Caco-2 (cell line): Measurements from ENCODE around the gene USP6. TPM values are rescaled to one million over a fixed set of nuclear protein-coding genes. Genes with fewer than 3 reads are reported as not detected.

ENCODE experiments used
- BruUV-seq: library from RNA; stranded (reverse); fragments of 400-500 nt; replicated peaks from 2 replicates; lab custom pipeline; 2021; lab: Mats Ljungman, UMichigan
- CTCF ChIA-PET: fragments of 300-600 bp; sonication (Branson Sonifier 250); formaldehyde crosslinking; loops from one replicate; lab custom pipeline; 2022; ENCODE audit warnings: antibody characterized with exemption; lab: Charles Lee
- POLR2A ChIA-PET: fragments of 300-600 bp; sonication (Branson Sonifier 250); formaldehyde crosslinking; loops from one replicate; lab custom pipeline; 2022; ENCODE audit warnings: antibody characterized with exemption; lab: Charles Lee
- DNase-seq, 2 experiments: peaks; one replicate each; pipeline versions ENCODE4 v3.0.0 to v3.0.0-alpha.2; 2020 to 2022
- H3K27me3 ChIP-seq: replicated peaks from 2 replicates; pipeline ENCODE4 v1.6.0; 2011; ENCODE audit warnings: low read length; ENCODE audit not compliant: control insufficient read depth, insufficient read depth
- H3K36me3 ChIP-seq: 2 replicates; pipeline ENCODE4 v1.5.1; 2011; ENCODE audit warnings: low read length; ENCODE audit not compliant: control insufficient read depth, insufficient read depth
- H3K4me1 ChIP-seq: fragments of 250-450 bp; sonication (Bioruptor Pico); 2 replicates; pipeline ENCODE4 v1.5.1; 2020; ENCODE audit warnings: mild to moderate bottlenecking
- H3K4me3 ChIP-seq: 2 replicates; pipeline ENCODE4 v1.5.1; 2011; ENCODE audit warnings: low read depth, mild to moderate bottlenecking, control low read depth, low read length
- H3K9me3 ChIP-seq: fragments of 250-450 bp; sonication (Bioruptor Pico); 2 replicates; pipeline ENCODE4 v1.5.1; 2020; ENCODE audit warnings: mild to moderate bottlenecking, moderate library complexity
- H3K27ac Mint-ChIP-seq: one replicate; pipeline ENCODE4 v1.8.0; 2022; ENCODE audit warnings: mixed read lengths; ENCODE audit not compliant: unreplicated experiment
- H3K27me3 Mint-ChIP-seq: one replicate; pipeline ENCODE4 v1.8.0; 2022; ENCODE audit warnings: mixed read lengths; ENCODE audit not compliant: insufficient read depth, unreplicated experiment
- H3K36me3 Mint-ChIP-seq: one replicate; pipeline ENCODE4 v1.8.0; 2022; ENCODE audit warnings: mild to moderate bottlenecking, mixed read lengths; ENCODE audit not compliant: insufficient read depth, unreplicated experiment
- H3K4me1 Mint-ChIP-seq: one replicate; pipeline ENCODE4 v1.8.0; 2022; ENCODE audit warnings: low read depth, mixed read lengths; ENCODE audit not compliant: unreplicated experiment
- H3K4me3 Mint-ChIP-seq: one replicate; pipeline ENCODE4 v1.8.0; 2022; ENCODE audit warnings: mild to moderate bottlenecking, moderate library complexity, mixed read lengths; ENCODE audit not compliant: unreplicated experiment
- H3K9me3 Mint-ChIP-seq: one replicate; pipeline ENCODE4 v1.8.0; 2022; ENCODE audit warnings: mixed read lengths; ENCODE audit not compliant: unreplicated experiment
- intact Hi-C: fragments of 100-400 bp; cut with micrococcal nuclease; formaldehyde crosslinking; loops from one replicate; pipeline ENCODE4 v1.10.0; 2022; ENCODE audit not compliant: unreplicated experiment
- total RNA-seq: library from RNA; stranded (reverse); gene quantifications from 2 replicates; pipeline ENCODE4 v1.2.3, GENCODE V29; 2022
- TF ChIP-seq, protein P1 (sequence below), 2 experiments: fragments of 200-600 bp in 1 of 2; IDR thresholded peaks; 1 replicate in 1 of 2; 2 replicates in 1 of 2; pipeline versions ENCODE4 v1.5.1 to v1.8.0; 2011 to 2022; ENCODE audit warnings: antibody characterized with exemption in 1 of 2, control low read depth in 1 of 2, inconsistent platforms in 1 of 2, low read depth in 1 of 2, low read length in 1 of 2, mild to moderate bottlenecking in 1 of 2, moderate library complexity in 1 of 2; ENCODE audit not compliant: insufficient read depth in 1 of 2, severe bottlenecking in 1 of 2, unreplicated experiment in 1 of 2

USP6 gene
- total RNA-seq, 1 experiment from 2014 or later = 0.16 TPM

DNA sequence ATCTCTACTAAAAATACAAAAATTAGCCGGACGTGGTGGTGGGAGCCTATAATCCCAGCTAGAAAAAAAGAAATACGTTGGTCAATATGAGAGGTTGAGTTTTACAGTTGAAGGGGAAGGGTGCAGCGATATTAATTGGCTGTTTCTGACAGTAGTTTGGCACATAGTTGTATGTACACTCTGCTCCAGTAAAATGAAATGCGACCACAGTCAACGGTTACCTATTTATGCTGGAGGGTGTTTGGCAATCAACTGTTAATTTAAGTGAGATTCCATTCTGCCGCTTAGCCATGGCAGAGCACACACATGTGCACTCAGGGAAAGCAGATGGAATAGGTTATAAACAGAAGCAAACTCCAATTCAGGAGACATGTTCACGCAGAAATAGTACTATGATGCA lies 85.2 kb downstream of the USP6 start:
- no peak overlapping the region for H3K27ac Mint-ChIP-seq
- CTCF ChIA-PET = no interaction called here
- no peaks in the 10 kb centered on the region for H3K4me1 Mint-ChIP-seq
- no peaks in the 10 kb centered on the region for H3K27me3 Mint-ChIP-seq
- TF ChIP-seq, protein P1, sequence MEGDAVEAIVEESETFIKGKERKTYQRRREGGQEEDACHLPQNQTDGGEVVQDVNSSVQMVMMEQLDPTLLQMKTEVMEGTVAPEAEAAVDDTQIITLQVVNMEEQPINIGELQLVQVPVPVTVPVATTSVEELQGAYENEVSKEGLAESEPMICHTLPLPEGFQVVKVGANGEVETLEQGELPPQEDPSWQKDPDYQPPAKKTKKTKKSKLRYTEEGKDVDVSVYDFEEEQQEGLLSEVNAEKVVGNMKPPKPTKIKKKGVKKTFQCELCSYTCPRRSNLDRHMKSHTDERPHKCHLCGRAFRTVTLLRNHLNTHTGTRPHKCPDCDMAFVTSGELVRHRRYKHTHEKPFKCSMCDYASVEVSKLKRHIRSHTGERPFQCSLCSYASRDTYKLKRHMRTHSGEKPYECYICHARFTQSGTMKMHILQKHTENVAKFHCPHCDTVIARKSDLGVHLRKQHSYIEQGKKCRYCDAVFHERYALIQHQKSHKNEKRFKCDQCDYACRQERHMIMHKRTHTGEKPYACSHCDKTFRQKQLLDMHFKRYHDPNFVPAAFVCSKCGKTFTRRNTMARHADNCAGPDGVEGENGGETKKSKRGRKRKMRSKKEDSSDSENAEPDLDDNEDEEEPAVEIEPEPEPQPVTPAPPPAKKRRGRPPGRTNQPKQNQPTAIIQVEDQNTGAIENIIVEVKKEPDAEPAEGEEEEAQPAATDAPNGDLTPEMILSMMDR (IDR thresholded peaks at IDR 0.05; ENCODE audit: insufficient read depth in 1 of 2, low read depth in 1 of 2, low read length in 1 of 2, severe bottlenecking in 1 of 2, unreplicated experiment in 1 of 2) = no peak
- POLR2A ChIA-PET = no interaction called here
- H3K36me3 Mint-ChIP-seq = no peaks in the 10 kb centered on the region
- Histone ChIP-seq H3K27me3 (no peaks in the 10 kb centered on the region), H3K4me1 (no peaks in the 10 kb centered on the region), H3K4me3 (no peak overlapping the region), H3K36me3 (no peaks in the 10 kb centered on the region), H3K9me3 (no peaks in the 10 kb centered on the region)
- BruUV-seq = no TSS peak
- no peaks in the 10 kb centered on the region for H3K9me3 Mint-ChIP-seq
- no peak overlapping the region for H3K4me3 Mint-ChIP-seq
- no peak for DNase-seq
- intact Hi-C loops = no loop called here

DNA sequence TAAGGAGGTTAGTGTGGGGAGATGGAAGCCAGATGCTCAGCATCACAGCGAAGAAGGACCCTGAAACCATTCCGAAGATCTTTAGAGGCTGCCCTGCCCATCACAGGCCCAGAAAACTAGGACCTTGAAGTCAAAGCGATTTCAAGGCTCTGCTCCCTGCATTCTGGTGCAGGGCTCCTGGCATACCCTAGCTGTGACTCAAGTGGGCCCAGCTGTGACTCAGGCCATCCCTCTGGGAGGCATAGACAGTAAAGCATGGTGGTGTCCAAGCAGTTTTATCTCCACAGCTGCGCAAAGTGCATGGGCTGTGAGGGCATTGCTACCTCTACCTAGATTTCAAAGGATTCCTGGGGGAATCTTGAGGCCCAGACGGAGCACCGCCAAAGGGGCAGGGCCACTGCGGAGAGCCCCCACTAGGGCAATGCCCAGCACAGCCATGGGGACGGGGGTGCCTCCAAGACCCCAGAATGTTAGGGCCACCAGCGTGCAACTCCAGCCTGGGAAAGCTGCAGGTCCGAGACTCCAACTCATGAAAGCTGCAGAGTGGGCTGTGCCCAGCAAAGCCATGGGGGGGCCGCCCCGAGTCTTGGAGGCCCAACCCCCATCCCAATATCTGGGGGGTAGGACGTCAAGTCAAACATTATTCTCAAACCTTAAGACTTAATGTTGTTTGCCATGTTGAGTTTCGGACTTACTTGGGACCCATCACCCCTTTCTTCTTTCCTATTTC lies 87.5 kb downstream of the USP6 start:
- no peak overlapping the region for H3K4me3 Mint-ChIP-seq
- no peaks in the 10 kb centered on the region for H3K27me3 Mint-ChIP-seq
- no peak overlapping the region for H3K27ac Mint-ChIP-seq
- H3K4me1 ChIP-seq = no peaks in the 10 kb centered on the region
- no peaks in the 10 kb centered on the region for H3K4me1 Mint-ChIP-seq
- TF ChIP-seq, protein P1 (IDR thresholded peaks at IDR 0.05; ENCODE audit: insufficient read depth in 1 of 2, low read depth in 1 of 2, low read length in 1 of 2, severe bottlenecking in 1 of 2, unreplicated experiment in 1 of 2) = no peak
- H3K9me3 Mint-ChIP-seq = no peaks in the 10 kb centered on the region
- H3K9me3 ChIP-seq = no peaks in the 10 kb centered on the region
- DNase-seq = no peak
- ChIA-PET CTCF (no interaction called here), POLR2A (no interaction called here)
- H3K36me3 ChIP-seq = no peaks in the 10 kb centered on the region
- intact Hi-C loops = no loop called here
- H3K36me3 Mint-ChIP-seq = no peaks in the 10 kb centered on the region
- no peaks in the 10 kb centered on the region for H3K27me3 ChIP-seq
- no peak overlapping the region for H3K4me3 ChIP-seq
- BruUV-seq = no TSS peak

DNA sequence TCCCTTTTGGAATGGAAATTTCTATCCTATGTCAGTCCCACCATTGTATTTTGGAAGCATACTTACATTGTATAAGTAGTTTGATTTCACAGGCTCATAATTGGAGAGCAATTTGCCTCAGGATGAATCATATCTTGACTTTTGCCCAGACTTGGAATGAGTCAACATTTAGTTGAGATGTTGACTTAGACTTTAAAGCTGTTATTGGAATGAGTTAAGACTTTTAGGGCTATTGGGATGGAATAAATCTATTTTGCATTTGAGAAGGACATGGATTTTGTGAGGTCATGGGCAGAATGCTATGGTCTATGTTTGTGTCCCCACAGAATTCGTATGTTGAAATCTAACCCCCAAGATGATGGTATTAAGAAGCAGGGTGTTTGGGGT lies 88.1 kb downstream of the USP6 start:
- no peaks in the 10 kb centered on the region for H3K4me1 ChIP-seq
- Mint-ChIP-seq H3K36me3 (no peaks in the 10 kb centered on the region), H3K27ac (no peak overlapping the region), H3K4me1 (no peaks in the 10 kb centered on the region), H3K4me3 (no peak overlapping the region), H3K27me3 (no peaks in the 10 kb centered on the region), H3K9me3 (no peaks in the 10 kb centered on the region)
- POLR2A ChIA-PET = no interaction called here
- no TSS peak for BruUV-seq
- H3K36me3 ChIP-seq = no peaks in the 10 kb centered on the region
- TF ChIP-seq, protein P1 (IDR thresholded peaks at IDR 0.05; ENCODE audit: insufficient read depth in 1 of 2, low read depth in 1 of 2, low read length in 1 of 2, severe bottlenecking in 1 of 2, unreplicated experiment in 1 of 2) = no peak
- no peaks in the 10 kb centered on the region for H3K9me3 ChIP-seq
- no peaks in the 10 kb centered on the region for H3K27me3 ChIP-seq
- intact Hi-C loops = no loop called here
- DNase-seq = no peak
- CTCF ChIA-PET = no interaction called here
- no peak overlapping the region for H3K4me3 ChIP-seq
